ENCODE data around the gene TLN1. TPM values are rescaled to one million over a fixed set of nuclear protein-coding genes. Genes with fewer than 3 reads are reported as not detected.

Gene TLN1
- total RNA-seq, 4 donors from 2014 or later = 106 to 256 (median 186) TPM

GRCh38 chr9:35774907-35775635, 43.1 kb upstream of the TLN1 start:
- Histone ChIP-seq H3K27ac (no peak overlapping the region), H3K4me3 (no peak overlapping the region), H3K4me1 (peaks cover 29 to 35% of the 10 kb centered on the region in 2 donors), H3K36me3 (no peaks in the 10 kb centered on the region), H3K27me3 (no peaks in the 10 kb centered on the region), H3K9me3 (no peaks in the 10 kb centered on the region)
- DNase-seq (peak in 1 of 2 donors; percentile 29), ATAC-seq (peak in 1 of 2 donors; percentile 34)
- TF ChIP-seq POLR2A (IDR thresholded peaks at IDR 0.05) (no peak), CTCF (IDR thresholded peaks at IDR 0.05 in 4 of 5, conservative IDR thresholded peaks at IDR 0.05 in 1 of 5) (no peak)
- intact Hi-C loops (cut with DNase I; ENCODE audit: low total_unique reads) = no loop called here
- in situ Hi-C loops (cut with MboI; ENCODE audit: low sequenced_read_pairs in 4 of 4) = no loop called here

GRCh38 chr9:35771943-35772342, 39.9 kb upstream of the TLN1 start:
- Histone ChIP-seq H3K27me3 (no peaks in the 10 kb centered on the region), H3K36me3 (no peaks in the 10 kb centered on the region), H3K4me3 (no peak overlapping the region), H3K4me1 (peaks cover 29 to 39% of the 10 kb centered on the region in 2 donors), H3K27ac (peak overlapping the region in 2 of 4 donors; percentile 19 to 69), H3K9me3 (no peaks in the 10 kb centered on the region)
- TF ChIP-seq CTCF (IDR thresholded peaks at IDR 0.05 in 4 of 5, conservative IDR thresholded peaks at IDR 0.05 in 1 of 5) = no peak
- no peak for TF ChIP-seq POLR2A (IDR thresholded peaks at IDR 0.05)
- ATAC-seq = no peak
- no peak for DNase-seq
- intact Hi-C loops (cut with DNase I; ENCODE audit: low total_unique reads) (no loop called here), in situ Hi-C loops (cut with MboI; ENCODE audit: low sequenced_read_pairs in 4 of 4) (no loop called here)

GRCh38 chr9:35771534-35771933, 39.5 kb upstream of the TLN1 start:
- ATAC-seq (no peak), DNase-seq (no peak)
- Histone ChIP-seq H3K36me3 (no peaks in the 10 kb centered on the region), H3K4me1 (peaks cover 29 to 41% of the 10 kb centered on the region in 2 donors), H3K27me3 (no peaks in the 10 kb centered on the region), H3K9me3 (no peaks in the 10 kb centered on the region), H3K4me3 (no peak overlapping the region), H3K27ac (peak overlapping the region; percentile 65 to 75 (median 68))
- TF ChIP-seq CTCF (IDR thresholded peaks at IDR 0.05 in 4 of 5, conservative IDR thresholded peaks at IDR 0.05 in 1 of 5) (no peak), POLR2A (IDR thresholded peaks at IDR 0.05) (no peak)
- in situ Hi-C loops (cut with MboI; ENCODE audit: low sequenced_read_pairs in 4 of 4) (no loop called here), intact Hi-C loops (cut with DNase I; ENCODE audit: low total_unique reads) (no loop called here)

GRCh38 chr9:35771075-35771433, 39.1 kb upstream of the TLN1 start:
- DNase-seq = peak in 1 of 2 donors; percentile 59
- TF ChIP-seq POLR2A (IDR thresholded peaks at IDR 0.05) = no peak
- no peak for TF ChIP-seq CTCF (IDR thresholded peaks at IDR 0.05 in 4 of 5, conservative IDR thresholded peaks at IDR 0.05 in 1 of 5)
- peak overlapping the region; percentile 65 to 75 (median 68) for H3K27ac ChIP-seq
- H3K27me3 ChIP-seq = no peaks in the 10 kb centered on the region
- in situ Hi-C loops (cut with MboI; ENCODE audit: low sequenced_read_pairs in 4 of 4) (no loop called here), intact Hi-C loops (cut with DNase I; ENCODE audit: low total_unique reads) (no loop called here)
- H3K4me3 ChIP-seq = no peak overlapping the region
- H3K9me3 ChIP-seq = no peaks in the 10 kb centered on the region
- no peaks in the 10 kb centered on the region for H3K36me3 ChIP-seq
- ATAC-seq = peak; percentile 87 to 95
- H3K4me1 ChIP-seq = peaks cover 28 to 38% of the 10 kb centered on the region in 2 donors

All from gastrocnemius medialis (tissue), 4 donors.